ENCODE results near the gene ZNF583.

Gene ZNF583
- 17.7 to 26.4 (median 24.7) reads per million in 4 experiments for total RNA-seq

DNA sequence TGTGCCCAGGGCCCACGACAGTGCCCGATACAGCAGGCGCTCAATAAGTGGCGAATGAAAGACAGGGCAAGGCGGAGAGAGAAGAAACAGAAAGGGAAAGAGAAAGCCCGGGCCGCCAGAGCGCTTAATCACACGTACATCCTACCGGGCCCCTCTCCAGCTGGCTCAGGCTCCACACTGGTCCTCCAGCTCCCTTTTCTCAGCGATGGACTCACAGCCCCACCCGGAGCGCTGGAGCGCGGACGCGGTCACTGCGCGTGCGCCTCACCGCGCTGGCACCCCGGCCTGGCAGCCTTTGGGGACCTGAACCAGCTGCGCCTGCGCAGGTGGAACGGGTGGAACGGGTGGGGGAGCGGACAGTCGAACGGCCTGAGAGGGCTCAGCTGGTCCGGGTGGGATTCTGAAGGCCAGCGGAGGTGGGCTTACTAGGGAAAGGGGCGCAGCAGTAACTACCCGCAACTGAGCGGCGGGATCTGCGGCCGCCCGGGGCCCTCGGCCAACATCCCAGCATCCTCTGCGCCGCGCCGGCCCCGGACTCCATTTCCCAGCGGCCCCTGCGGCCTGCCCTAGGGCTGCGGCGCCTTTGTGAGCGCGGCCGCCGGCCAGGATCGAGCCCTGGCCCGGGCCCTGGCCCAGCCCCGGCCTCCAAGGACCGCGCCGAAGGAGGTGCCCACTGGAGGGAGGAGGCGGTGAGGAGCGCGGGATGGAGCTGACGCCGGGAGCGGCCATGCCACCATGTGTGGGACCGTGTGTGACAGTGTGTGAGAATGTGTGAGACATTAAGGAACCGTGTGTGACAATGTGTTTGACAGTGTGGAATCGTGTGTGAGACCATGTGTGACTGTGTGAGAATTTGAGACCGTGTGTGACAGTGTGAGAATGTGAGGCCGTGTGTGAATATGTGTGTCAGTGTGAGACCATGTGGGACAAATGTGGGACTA lies at the start of gene ZNF583:
Gene ZNF583, plus strand, starts transcription at position 569 of the 941 bp plus-strand sequence. CDS start 2,783 bp downstream, outside the sequence.
- peak; percentile 86 for DNase-seq

DNA sequence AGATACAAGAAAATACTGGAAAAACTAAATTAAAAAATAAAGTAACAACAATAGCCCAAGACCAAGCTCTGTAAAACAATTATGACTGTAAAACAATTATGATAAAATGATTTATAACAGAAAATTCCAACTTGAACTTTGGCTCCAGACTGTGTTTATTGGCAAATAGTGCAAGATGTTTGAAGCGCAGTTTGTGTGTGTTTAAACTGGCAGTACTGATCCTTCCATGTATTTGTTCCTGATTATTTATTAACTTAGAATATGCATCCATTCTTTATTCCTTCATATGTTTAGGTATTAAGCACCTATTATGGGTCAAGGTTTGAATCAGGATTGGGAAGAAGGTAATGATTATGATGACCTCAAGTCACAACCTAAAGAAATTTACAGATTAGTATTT lies 48.6 kb upstream of the ZNF583 start:
- DNase-seq, result no peak

- DNase-seq, result no peak
These were observed 47.2 kb upstream of the ZNF583 start for GRCh38 chr19:56356944-56357343.

DNA sequence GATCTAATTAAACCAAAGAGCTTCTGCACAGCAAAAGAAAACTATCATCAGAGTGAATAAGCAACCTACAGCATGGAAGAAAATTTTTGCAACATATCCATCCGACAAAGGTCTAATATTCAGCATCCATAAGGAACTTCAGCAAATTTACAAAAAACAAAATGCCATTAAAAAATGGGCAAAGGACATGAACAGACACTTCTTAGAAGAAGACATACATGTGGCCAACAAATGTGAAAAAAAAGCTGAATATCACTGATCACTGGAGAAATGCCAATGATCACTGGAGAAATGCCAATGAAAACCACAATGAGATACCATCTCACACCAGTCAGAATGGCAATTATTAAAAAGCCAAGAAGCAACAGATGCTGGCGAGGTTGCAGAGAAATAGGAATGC lies 43.3 kb upstream of the ZNF583 start:
- no peak for DNase-seq

DNA sequence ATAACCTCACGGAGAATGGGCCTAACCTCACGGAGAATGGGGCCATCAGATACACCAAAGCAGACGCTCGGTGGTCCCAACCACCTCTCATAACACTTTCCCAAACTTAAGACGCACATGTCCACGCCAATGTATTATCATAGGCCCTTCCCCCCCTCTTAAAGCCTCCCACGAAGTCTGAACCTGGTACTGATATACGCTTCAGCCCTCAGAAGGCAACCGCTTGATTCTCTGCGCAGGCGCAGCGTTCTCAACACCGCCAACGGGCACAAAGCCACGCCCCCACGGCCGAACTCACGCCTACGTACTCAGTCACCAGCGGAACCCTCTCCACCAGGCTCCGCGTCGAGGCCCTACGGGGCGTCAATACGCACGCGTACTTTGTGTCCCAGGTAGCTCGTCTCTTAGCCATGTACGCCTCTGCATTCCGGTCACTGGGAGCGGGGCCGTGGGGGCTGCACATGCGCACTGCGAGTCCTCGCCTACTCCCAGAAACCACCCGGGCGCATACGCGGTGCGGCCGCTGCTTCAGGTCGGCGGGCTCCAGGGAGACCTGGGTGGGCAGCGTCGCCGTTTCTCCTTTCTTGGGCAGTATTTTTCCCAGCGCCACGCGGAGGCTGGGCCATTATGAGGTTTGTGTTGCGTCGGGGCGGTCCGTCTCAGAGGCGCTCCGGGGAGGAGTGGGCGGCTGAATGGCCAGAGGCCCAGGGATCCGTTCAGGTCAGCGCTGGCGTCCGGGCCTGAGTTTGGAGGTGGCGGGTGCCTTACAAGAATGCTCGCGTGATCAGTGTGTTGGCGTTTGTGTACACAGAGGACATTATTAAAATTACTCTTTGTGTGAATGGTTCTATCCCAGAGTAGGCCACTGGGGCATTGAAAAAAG lies 36.1 kb upstream of the ZNF583 start:
- peak; percentile 73 for DNase-seq

DNA sequence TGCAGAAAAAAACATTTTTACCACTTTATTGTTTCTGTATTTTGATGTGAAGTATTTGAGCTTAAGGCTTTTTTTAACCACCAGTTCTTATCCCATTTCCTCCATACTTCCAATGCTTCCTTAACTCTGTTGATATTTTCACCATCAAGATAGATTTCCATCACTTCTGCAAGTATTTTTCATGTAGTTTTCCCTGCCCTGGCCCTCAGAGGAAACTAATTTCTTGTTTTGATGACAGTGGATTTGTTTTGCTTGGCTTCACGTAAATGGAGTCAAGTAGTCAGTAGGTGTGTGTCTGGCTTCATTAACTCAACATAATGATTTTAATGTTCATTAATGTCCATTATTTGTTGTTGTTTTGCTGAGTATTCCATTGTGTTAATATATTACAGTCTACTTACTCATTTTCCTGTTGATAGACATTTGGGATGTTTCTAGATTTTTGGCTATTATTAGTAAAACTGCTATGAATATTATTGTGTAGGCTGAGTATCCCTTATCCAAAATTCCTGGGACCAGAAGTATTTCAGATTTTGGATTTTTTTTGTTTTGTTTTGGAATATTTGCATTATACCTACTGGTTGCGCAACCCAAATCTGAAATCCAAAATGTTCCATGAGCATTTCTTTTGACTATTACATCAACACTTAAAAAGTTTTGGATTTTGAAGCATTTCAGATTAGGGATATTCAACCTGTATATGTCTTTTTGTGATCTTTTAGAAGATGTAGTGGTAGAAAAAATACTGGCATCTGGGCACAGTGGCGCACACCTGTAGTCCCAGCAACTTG lies 34.1 kb upstream of the ZNF583 start:
- no peak for DNase-seq

DNA sequence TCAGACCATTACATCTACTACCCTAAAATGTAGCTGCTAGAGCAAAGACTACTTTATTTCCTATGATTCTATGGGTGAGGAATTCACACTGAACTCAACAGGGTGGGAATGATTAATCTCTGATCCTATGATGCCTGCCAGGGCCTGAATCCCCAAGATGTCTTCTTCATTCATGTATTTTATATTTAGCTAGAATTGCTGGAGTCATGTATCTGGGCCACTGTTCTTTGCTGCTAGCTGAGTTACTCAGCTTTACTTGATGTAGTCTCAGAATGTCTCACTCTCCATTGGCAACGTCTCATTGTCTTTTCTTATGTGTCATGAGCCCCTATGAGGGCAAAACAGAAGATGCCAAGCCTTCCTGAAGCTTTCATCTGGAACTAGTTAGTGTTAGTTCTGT lies 31.9 kb upstream of the ZNF583 start:
- no peak for DNase-seq

DNA sequence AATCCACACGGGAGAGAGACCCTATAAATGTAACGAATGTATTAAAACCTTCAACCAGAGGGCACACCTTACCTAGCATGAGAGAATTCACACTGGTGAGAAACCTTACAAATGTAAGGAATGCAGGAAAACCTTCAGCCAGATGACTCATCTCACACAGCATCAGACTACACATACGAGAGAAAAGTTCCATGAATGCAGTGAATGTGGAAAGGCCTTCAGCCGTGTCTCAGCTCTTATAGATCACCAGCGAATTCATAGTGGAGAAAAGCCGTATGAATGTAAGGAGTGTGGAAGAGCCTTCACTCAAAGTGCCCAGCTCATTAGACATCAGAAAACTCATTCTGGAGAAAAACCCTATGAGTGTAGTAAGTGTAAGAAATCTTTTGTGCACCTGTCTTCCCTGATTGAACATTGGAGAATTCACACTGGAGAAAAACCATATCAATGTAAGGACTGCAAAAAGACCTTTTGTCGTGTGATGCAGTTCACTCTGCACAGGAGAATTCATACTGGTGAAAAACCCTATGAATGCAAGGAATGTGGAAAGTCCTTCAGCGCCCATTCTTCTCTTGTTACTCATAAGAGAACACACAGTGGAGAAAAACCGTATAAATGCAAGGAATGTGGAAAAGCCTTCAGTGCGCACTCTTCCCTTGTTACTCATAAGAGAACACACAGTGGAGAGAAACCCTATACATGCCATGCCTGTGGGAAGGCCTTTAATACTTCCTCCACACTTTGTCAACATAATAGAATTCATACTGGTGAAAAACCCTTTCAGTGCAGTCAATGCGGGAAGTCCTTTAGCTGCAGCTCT lies 26.8 kb upstream of the ZNF583 start:
- no peak for DNase-seq

DNA sequence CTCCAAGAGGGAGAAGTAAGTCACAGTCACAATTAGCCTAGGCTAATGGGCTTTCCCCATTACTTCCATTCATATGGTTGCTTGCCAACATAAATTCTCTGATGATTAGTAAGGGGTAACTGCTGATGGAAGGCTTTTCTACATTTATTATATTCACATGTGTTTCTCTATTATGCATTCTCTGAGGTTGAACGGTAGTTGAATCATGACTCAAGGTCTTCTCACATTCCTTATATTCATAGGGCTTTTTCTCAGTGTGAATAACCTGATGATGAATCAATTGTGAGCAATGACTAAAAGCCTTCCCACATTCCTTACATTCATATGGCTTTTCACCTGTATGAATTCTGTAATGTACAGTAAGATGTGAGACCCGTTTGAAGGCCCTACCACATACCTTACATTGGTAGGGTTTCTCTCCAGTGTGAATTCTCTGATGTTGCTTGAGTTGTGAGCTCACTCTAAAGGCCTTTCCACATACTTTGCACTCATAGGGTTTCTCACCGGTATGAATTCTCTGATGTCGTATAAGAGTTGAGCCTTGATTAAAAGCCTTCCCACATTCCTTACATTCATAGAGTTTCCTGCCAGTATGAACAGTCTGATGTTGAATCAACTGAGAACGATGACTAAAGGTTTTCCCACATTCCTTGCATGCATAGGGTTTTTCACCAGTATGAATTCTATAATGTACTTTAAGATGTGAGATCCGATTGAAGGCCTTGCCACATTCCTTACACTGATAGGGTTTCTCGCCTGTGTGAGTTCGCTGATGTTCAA lies 20.1 kb upstream of the ZNF583 start:
- DNase-seq, result no peak

- DNase-seq, result peak; percentile 85
These were observed 10.8 kb upstream of the ZNF583 start, which contains the start of gene ZNF582 for GRCh38 chr19:56393119-56394012. Gene ZNF582, minus strand, starts transcription at chr19:56393534. Its CDS starts 1,782 bp downstream, at chr19:56391752.

DNA sequence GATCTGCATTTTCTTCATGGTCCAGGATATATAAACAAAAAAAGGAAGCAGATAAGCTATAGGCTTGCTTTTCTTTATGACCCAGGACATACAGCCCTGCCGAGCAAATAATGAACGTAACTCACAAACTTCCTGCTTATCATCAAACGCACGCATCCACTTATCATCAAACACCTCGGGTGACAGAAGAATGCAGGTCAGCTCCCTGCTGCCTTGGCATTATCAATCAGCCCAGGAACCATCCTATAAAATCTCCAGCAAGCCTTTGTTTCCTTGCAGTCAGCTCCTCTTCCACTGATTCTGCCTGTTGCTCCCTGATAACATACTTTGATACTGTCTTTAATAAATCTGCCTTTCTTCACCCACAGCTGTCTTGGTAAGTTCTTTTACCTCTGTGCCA lies 5.3 kb upstream of the ZNF583 start:
- no peak for DNase-seq

DNA sequence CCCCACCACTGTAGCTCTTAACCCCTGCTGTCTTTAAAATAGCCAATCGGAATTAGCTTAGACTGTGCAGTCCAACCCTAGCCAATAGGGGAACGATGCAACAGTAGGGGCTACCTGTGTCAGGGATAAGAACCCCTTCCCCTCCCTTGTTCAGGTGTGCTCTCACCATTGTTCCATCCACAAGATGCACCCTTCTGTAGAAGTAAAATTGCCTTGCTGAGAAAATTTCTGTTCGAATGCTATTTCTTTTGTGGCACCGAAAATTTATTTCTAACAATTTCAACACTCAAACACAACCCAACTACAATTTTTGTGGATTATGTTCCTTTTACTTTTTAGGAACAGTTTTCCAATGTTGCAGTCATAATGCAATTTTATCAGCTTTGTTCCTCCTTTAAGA lies 3.6 kb upstream of the ZNF583 start:
- no peak for DNase-seq

- DNase-seq, result no peak
These were observed 871 bp upstream of the ZNF583 start for GRCh38 chr19:56403261-56403660.

DNA sequence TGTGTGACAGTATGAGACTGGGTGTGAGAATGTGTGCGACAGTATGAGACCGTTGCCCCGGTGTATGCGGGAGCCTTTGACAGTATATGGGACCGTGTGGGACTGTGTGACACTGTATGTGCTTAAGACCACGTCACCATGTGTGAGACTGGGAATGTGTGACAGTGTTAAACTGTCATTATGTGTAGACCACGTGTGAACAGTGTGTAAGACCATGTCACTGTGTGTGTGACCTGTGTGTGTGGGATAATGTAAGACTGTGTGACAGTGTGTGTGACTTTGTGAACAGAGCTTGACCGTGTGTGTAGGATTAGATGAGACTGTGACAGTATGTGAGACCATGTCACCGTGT lies 549 bp downstream of the ZNF583 start:
- DNase-seq, result no peak

DNA sequence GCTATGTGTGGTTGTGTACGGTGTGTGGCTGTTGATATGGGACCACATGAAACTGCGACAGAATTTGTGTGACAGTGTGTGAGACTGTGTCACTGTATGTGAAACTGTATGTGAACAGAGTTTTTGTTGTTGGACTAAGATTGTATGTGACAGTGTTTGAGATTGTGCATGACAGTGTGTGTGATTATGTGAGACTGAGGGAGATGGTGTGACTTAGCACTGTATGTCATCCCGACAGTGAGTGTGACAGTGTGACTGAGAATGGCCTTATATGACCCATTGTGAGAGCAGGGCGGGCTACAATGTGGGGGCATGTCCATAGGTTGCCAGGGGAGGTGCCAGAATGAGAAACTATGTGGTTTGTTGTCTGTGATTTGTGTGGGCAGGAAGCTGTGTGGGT lies 930 bp downstream of the ZNF583 start:
- DNase-seq, result no peak

DNA sequence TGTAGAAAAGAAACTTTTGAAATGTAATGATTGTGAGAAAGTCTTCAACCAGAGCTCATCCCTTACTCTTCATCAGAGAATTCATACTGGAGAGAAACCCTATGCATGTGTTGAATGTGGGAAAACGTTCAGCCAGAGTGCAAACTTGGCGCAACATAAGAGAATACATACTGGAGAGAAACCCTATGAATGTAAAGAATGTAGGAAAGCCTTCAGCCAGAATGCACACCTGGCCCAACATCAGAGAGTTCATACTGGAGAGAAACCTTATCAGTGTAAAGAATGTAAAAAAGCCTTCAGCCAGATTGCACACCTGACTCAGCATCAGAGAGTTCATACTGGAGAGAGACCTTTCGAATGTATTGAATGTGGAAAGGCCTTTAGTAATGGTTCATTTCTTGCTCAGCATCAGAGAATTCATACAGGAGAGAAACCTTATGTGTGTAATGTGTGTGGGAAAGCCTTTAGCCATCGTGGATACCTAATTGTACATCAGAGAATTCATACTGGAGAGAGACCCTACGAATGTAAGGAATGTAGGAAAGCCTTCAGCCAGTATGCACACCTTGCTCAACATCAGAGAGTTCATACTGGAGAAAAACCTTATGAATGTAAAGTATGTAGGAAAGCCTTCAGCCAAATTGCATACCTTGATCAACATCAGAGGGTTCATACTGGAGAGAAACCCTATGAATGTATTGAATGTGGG lies 19.3 kb downstream of the ZNF583 start:
- no peak for DNase-seq

DNA sequence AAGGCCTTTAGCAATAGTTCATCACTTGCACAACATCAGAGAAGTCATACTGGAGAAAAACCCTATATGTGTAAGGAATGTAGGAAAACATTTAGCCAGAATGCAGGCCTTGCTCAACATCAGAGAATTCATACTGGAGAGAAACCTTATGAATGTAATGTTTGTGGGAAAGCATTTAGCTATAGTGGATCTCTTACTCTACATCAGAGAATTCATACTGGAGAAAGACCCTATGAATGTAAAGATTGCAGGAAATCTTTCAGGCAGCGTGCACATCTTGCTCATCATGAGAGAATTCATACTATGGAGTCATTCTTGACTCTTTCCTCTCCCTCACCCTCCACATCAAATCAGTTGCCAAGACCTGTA lies 19.8 kb downstream of the ZNF583 start:
- DNase-seq, result no peak

GRCh38 chr19:56441206-56441792 lies 37.2 kb downstream of the ZNF583 start:
- DNase-seq, result no peak

DNA sequence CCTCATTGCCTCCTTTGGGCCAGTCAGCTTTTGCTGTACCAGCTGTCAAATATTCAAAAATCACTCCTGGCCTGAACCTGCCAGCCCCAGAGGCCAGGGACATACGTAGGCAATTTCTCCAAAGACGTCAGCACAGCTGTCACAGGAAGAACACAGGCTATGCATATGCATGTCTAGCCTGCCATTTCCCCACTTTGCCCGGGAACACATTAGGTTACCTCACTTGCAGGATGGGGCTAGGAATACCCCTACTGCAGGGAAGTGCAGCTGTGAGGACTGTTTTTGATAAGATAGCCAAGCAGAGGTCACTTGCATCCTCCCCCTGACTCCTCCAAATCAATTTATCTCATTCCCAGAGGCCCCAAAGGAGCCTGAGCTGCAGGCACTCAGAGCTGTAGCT lies 70.2 kb downstream of the ZNF583 start:
- DNase-seq, result no peak
